Inflammatory macrophage treated with lipopolysaccharide for 1 hour (primary cell): ENCODE measurements around the gene PCYT2.

Experiments
- DNase-seq, 2 donors: peaks; one replicate each; pipeline ENCODE4 v3.0.0-alpha.2; 2020 to 2022

PCYT2 gene

DNA sequence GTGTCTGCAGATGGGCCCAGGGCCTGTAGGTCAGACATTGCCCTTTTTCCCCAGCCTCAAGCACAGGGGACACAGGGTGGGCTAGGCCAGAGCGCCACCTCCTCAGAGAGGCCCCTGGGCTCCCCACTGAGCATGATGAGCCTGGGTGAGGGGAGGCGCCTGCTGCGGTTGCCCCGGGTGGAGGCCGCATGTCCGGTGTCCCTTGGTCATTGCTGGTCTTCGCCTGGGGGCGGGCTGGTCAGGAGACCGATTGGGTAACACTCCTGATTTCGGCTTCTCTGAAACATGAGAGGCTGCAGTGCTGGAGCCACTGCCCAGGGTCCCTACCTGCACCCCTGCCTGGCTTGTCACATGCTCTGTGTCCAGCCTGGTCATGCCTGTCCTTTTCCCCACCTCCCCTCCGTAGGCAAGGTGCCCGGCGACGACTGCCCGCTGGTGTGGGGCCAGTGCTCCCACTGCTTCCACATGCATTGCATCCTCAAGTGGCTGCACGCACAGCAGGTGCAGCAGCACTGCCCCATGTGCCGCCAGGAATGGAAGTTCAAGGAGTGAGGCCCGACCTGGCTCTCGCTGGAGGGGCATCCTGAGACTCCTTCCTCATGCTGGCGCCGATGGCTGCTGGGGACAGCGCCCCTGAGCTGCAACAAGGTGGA is 11.6 kb downstream of the PCYT2 start:
- DNase-seq: no peak

GRCh38 chr17:81898885-81899284 is 12.3 kb downstream of the PCYT2 start:
- no peak for DNase-seq

GRCh38 chr17:81898029-81898866 is 13.0 kb downstream of the PCYT2 start:
- no peak for DNase-seq

- no peak for DNase-seq
These were observed 15.8 kb downstream of the PCYT2 start for GRCh38 chr17:81895400-81895799.

GRCh38 chr17:81891303-81891552 is 20.0 kb downstream of the PCYT2 start:
- DNase-seq: no peak

GRCh38 chr17:81890447-81891302 is 20.5 kb downstream of the PCYT2 start:
- DNase-seq: peak in 1 of 2 donors; percentile 42

DNA sequence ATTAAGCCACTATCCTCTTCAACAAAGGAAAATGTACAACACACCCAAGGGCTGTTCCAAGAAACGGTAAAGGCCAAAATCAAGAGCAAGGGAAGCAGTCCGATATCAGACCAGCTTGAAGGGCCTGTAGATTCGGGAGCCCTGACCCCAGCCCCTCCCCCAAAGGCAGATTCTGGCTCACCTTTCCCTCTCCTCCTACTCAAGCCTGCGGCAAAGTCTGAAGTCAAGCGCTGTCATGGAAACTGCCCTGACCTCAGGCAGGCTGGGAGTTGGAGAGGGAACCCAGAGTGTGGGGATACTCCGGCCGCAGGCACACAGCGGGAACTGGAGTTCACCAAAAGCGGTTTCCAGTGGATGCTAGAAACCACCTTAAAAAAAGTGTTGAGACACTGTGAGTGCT is 21.6 kb downstream of the PCYT2 start:
- no peak for DNase-seq

GRCh38 chr17:81888988-81889595 is 22.1 kb downstream of the PCYT2 start:
- DNase-seq: no peak

GRCh38 chr17:81888105-81888987 is 22.9 kb downstream of the PCYT2 start:
- no peak for DNase-seq

DNA sequence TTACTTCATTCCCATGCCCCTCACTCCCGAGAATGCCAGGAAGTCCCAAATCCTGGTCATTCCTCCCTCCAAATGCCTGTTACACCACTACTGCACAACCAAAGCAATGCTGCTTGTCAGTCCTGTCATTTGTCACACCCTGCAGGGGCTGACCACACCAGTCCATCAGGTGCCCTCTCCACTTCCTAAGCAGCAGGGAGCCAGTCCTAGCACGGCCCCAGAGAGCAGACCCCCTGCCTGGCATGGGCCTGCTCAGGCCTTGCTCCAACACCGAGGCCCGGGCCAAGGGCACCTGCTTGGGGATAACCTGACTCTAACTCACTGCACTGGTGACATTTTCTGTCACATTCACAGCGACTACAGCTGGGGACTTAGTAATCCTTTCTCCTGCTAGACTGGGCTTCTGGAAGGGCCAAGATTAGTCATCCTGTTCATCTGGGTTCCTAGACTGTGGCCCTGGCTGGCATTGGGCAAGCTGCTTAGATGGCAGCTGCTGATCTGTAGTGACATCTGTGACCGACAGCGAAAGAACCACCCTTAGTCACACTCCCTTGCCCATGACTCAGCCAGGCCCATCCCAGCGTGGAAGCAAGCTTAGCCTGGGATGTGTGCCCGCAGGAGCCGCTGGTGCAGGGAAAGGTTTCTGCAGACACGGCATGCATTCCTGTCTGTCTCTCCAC is 25.2 kb downstream of the PCYT2 start:
- DNase-seq: no peak

GRCh38 chr17:81885454-81885853 is 25.7 kb downstream of the PCYT2 start:
- no peak for DNase-seq

DNA sequence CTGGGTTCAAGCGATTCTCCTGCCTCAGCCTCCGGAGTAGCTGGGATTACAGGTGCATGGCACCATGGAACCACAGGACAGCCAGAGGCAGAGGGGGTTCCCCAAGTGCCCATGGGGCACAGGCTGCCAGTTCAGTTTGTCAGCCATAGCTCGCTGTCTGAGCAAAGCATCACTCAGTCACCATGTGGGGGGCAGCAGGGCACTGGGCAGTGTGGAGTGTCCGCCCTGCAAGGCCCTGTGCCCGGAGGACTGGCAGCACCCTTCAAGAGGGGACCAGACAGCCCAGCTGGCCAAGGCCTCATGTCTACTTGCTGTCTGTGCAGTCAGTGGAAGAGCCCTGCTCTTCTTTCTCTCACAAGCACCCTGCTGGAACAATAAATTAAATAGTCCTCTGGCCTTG is 26.2 kb downstream of the PCYT2 start:
- no peak for DNase-seq

DNA sequence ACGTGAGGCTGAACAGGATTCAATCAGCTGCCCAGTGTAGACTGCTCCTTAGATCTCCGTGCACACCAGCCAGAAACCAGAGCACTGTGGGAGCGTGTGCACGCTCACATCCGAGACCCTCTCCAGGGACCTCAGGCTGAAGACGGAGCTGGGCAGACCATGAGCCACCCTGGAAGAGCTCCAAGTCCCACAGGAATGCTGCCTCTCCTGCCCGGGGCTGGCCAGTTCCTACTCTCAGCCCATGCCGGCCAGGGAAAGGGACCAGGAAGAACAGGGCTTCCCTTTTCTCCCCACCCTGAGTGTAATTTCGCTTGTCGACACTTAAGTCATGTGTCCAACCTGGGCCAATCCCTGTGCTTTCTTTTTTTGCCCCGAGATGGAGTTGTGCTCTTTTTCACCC is 26.7 kb downstream of the PCYT2 start:
- no peak for DNase-seq

DNA sequence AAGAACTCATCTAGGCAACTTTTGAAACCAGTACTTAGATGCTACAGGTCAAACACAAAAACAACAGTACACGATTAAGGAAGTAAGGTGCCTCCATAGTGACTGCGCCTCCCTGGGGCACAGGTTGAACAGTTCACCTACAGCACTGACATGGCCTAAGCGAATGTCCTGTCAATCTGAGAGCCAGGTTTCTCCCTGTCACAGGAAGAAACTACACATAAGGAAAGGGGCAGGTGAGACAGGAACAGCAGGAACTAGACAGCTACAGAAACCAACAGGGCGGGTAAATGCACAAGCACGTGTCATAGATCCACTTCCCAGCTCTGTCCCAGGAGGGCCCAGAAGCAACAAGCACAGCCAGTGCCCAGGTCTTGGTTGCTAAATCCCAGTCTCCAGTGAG is 32.1 kb downstream of the PCYT2 start:
- DNase-seq: no peak

GRCh38 chr17:81878294-81878693 is 32.9 kb downstream of the PCYT2 start:
- no peak for DNase-seq

GRCh38 chr17:81877569-81877968 is 33.6 kb downstream of the PCYT2 start:
- DNase-seq: no peak

GRCh38 chr17:81871387-81872230 is 39.6 kb downstream of the PCYT2 start:
- peak; percentile 90 to 97 for DNase-seq

GRCh38 chr17:81870981-81871386 is 40.2 kb downstream of the PCYT2 start, which contains the start of gene ARHGDIA:
ARHGDIA (minus strand) TSS chr17:81871337; CDS start chr17:81869930, 1,407 bp downstream.
- no peak for DNase-seq

DNA sequence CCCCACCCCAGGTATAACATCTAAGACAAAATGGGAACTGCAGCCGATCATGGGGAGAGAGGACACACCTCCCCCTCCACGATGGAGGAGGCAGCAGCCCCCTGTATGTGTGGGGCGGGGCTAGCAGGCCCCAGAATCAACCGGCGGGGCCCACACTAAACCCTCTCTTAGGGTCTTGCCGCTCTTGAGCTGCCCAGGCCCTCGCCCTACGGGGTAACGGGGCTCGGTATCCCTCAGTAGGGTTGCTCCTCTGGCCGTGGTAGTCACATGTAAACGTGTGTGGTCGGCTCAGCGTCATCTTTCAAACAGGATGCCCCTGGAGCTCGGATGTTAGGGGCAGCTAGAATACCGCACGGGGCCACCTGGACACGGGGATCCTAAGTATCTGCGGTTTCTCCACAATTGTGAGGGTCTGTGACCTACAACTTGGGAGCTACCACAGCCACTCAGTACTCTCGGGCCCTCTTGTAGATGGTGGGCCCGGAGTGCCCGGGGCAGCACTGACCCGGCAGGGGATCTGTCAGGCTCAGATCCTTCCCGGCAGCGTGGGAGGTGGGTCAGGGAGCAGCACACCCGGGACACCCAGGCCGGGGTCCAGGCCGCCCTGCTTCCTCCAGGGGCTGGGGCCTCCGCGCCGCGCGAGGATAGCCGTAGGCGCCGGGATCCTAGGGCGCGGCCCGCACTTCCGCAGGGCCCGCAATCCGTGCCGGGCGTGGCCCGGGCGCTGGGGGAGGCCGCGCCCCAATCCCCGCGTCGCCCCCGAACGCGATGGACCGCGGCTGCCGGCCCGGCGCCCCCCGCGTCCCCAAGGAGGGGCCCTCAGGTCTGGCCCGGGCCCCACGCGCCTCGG is 40.8 kb downstream of the PCYT2 start:
- DNase-seq: peak; percentile 34 to 53
